DMS153 (cell line): ENCODE results near the gene TRABD2B.

Experiments
- DNase-seq: peaks from one replicate; lab custom pipeline; 2025; lab: John Stamatoyannopoulos, UW

The TRABD2B gene

DNA sequence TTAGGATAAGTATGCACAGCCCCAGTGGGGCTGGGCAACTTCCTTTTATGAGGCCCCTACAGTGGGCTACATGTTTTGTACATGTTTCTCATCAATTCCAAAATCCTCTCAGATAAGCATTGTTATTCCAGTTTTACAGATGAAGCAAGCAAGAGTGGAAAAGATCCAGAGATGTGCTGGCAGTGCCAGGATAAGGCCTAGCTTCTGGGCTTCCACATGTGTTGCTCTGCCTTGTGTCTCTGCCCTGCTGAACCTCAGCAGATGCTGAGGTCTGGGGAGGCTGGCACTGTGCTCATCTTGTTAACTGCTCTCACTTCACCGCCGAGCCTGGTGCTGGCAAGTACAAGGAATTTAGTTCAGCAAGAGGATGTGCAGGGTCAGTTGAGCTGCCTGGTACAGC lies 202.1 kb downstream of the TRABD2B start:
- no peak for DNase-seq

DNA sequence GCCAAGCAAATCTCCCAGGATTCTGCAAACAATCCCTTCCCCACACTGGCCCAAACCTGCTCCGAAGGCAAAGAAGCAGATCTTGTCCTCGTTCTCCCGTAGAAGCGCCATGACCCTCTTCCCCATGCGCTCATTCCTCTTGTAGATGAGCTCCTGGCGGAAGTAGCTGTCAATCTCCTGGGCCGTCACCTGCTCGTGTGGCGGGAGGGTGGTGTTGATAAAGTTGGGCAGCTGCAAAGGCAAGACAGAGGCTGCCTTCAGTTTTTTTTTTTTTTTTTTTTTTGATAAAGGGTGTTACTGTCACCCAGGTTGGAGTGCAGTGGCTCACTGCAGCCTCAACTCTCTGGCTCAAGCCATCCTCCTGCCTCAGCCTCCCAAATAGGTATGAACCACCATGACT lies 202.7 kb downstream of the TRABD2B start:
- no peak for DNase-seq

DNA sequence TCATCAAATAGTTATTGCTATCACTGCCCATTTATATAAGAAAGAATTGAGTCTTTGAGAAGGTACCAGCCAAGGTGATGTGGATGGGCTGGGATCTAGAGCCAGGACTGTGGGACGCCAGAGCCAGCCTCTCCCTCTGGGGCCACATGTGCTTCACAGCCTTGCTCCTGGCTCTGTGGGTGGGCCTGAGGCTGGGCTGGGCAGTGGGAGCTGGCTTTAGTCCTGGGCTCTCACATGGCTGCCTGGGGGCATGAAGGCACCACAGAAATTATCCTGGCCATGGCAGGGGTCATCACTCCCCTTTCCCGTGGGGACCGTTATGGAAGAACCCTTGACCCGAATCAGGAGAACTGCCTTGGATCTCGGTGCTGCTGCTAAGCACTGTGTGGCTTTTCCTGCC lies 203.1 kb downstream of the TRABD2B start:
- DNase-seq, result no peak

DNA sequence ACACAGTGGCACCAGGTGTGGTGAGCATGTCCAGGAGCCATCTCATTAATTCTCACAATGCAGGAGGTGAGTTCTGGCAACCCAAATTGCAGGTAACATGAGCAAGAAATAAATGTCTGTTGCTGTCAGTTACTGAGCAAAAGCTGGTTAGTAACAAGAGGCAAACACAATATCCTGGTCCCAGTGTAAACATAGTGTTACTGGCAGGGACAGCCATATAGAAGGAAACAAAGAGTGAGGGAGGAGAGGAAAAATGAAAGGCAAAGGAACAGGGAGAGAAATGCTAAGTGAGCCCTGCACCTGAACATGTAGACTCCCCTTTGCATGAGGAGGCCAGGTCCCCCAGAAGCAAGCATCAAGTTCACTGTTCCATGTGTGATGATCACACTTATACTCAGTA lies 203.6 kb downstream of the TRABD2B start:
- peak; percentile 40 for DNase-seq

DNA sequence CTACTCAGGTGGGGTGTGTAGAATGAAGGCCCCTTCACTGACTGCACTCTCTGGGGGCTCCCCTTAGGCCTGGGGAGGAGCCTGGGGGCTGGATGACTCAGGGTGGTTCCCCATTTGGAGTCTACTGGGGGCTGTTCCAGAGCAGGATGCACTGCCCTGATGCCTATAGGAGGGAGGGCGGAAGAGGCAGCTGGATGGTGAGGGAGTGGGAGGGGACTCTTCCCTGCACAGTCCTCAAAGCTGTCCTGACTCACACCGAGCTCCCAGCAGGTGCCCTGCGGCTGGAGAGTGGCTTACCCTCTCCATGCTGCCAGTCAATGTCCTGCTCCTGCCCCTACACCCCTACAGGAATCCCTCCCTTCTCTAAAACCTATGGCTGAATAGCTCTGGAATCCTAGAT lies 204.4 kb downstream of the TRABD2B start:
- no peak for DNase-seq

DNA sequence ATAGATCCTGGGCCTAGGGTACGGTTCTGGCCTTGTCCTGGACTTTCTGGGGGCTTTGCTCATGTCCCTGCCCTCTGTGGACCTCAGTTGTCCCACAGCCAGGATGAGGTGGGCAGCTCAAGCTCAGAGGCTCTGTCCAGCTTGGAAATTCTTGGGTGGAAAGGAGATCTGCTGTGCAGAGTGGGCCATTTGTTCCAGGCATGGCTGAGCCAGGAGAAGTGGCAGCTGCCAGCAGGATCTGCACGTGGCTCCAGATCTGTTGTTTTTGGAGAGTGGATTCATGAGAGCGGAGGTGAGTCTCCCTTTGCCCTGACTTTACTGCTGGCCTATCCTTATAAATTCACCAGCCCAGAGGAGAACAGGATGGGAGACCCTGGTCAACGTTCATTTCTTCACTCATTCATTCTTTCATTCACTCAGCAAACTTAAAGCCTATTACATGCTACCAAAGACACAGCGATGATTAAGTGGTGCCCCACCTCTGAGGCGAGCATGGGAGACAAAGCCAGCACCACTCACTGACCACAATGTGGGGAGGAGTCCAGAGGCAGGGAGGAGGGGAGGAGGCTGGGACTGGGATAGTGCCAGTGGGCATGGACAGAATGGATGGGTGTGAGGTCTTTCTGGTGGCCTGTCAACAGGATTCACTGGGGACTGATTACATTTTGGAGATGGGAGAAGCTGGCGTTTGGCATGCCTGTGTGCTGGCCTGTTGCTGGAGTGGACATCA lies 205.1 kb downstream of the TRABD2B start:
- DNase-seq, result no peak

DNA sequence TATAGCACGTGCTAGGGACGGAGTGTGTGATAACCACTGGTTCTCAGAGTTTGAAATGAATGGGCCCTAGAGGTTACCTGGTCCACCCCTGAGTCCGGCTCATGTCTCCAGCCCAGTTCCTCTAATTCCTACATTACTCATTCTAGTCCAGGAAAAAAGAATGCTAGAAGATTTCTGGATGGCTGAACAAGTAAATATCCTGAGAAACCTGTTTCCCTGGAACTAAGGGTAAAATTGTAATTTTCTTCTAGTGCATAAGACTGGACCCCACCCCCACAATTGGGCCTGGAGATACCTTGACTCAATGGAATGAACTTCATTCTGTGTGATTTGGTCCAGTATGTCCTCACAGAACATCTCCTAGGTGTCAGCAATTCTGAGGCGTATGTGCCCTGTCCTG lies 208.4 kb downstream of the TRABD2B start:
- DNase-seq, result no peak

DNA sequence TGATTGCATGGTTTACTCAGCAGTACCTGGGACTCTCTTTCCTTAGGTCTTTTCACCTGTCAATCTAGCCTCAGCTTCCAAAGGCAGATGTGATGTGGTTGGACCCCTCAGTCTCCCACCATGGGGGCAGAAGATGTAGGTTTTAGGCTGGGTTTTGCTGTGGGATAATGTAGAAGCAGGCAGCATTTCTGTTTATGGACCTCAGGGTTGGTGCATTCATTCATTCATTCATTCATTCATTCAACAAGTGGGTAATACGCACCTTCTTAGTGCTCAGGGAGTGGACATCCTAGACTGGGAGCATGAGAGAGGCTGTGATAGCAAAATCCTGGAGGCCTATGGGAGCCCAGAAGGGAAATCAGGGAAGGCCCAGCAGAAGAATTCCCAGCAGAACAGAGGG lies 209.6 kb downstream of the TRABD2B start:
- DNase-seq, result no peak

DNA sequence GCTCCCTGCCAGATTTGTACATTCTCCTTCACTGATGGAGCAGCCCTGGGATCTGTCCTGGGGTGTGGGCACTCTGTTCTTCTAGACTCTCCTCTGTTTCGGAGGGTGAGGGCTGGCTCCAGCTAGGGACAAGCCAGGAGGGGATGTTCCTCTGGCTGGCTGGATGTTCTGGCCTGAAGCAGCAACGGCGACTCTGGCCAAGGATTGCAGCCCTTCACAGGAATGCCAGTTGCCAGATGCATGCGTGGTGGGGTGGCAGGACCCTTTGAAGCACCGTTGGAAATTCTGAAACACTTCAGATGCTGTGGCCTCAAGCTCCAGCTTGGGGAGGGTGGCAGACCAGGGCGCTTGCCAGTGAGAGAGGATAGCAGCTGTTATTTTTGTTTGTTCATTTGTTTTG lies 210.9 kb downstream of the TRABD2B start:
- no peak for DNase-seq

DNA sequence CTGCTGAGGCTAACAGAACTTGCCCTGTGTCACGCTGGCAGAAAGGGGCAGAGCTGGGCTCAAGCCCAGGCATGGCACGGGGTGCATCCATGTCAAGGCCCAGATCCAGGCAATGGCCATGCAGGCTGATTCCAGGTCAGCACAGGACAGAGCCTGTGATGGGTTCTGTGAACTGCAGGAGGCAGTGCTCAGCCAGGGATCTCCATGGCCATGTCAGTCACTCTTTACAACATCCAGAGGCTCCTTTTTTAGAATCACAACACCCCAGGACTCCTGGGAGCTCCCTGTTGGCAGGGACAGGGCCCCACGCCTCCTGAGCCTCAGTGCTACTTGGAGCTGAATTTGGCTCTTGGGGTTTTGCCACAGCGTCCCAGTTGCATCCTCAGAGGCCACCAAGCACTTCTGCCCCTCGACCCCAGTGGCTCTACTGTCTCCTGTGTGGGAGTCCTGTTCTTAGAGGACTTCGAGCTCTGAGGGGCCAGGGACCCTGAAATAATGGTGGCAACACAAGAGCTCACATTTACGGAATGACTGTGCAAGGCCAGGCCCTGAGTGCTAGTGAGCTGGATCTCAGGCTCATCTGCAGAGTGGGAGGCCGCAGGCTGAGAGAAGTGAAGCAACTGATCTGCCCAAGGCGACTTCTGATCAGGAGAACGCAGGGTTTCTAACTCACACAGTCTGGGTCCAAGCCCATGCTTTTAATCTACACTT lies 211.5 kb downstream of the TRABD2B start:
- peak; percentile 28 for DNase-seq

DNA sequence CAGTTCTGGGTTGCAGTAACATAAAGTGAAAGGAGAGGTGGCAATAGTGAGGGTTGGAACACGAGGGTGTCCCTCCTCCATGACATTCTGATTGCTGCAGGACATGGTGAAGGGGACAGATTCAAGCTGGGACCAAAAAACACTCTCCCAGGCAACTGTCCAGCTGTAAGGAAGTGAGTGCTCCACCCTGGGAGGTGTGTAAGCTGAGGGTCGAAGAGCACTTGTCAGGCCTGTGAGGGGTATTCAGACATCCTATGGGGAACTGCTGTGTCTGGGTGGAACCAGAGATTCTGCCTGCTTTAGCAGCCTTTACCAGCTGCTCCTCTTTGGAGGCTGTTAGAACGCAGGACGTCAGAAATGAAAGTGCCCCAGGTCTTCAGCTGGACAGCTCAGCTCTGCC lies 212.1 kb downstream of the TRABD2B start:
- no peak for DNase-seq

DNA sequence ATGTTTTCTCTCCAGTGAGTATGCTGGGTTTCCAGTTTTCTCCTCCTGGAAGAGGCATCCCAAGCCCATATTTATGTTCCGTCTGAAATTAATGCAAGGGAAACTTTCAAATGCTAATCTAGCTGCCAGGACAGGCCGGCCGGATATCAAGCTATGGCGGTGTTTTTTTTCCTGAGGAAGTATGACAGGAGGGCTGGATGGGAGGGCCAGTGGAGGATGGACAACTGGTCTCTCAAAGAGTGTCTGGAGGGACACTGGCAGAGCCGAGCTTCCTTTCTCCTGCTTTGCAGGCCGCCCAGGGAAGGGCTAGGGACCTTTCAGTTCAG lies 212.7 kb downstream of the TRABD2B start:
- no peak for DNase-seq

DNA sequence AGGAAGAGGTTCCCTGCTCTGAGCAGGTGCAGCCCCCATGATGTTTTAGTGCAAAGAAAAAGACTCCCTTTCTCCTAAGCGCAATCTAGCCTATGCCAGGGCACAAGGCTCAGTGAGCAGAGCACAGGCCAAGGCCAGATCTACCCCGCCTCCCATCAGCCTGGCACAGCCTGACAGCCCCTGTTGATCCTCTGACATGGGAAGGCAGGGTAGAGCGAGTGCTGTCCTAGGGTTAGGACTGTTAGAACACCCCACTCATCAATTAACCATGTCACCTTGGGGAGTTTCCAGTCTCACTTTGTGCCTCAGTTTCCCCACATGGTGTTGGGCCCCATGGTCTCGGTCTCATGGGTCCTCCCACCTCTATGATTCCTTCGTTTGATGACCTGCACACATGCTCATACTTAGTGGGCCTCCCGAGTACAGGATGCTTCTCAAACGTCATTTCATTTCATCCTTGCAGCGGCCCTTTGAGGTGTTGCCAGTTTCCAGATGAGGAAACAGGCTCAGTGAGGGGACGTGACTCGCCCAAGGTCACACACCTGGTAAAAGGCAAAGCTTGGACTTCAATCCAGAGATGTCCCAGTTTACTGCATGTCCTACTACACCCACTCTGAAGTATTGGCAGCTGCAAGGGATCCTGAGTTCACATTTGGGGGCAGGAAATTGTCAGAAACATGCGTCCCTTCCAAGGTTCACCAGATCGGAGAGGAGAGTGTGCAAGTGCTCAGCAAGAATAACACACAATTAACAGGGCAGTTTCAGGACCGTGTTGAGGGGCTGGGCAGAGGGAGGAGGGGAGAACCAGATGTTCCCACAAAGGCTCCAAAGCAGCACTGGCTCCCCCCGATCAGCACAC lies 213.3 kb downstream of the TRABD2B start:
- DNase-seq, result no peak

DNA sequence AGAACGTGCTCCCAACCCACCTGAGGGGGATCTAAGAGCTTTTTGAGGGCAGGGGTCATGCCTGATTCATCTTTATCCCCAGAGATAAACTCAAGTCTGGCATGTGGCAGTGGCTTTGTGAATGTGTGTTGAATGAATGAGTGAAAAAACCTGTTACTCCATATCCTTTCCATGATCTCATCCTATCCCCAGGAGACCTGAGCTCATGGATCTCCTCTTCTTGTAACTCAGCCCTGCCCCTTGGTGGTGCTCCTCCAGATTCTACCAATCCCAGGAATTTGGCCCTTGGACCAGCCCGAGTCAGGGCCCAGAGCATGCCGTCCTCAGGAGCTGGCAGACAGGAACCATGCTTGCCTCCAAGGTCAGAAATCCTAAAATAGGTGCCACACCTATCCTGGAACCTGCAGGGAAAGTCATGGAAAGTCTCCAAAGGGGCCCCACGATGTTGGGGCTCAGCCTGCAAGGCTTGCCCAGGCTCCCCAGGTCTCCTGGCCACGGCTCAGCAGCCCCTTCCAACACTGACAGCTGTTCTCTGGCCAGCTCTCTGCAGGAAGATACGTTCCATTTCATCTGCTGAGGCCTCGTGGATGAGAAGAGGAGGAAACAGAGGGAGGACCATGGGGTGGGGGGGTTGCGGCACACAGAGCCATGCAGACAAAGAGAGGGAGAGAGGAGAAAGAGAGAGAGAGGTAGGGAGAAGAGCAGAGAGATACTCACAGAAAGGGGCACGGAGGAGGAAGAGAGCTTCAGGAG lies 214.6 kb downstream of the TRABD2B start:
- no peak for DNase-seq

DNA sequence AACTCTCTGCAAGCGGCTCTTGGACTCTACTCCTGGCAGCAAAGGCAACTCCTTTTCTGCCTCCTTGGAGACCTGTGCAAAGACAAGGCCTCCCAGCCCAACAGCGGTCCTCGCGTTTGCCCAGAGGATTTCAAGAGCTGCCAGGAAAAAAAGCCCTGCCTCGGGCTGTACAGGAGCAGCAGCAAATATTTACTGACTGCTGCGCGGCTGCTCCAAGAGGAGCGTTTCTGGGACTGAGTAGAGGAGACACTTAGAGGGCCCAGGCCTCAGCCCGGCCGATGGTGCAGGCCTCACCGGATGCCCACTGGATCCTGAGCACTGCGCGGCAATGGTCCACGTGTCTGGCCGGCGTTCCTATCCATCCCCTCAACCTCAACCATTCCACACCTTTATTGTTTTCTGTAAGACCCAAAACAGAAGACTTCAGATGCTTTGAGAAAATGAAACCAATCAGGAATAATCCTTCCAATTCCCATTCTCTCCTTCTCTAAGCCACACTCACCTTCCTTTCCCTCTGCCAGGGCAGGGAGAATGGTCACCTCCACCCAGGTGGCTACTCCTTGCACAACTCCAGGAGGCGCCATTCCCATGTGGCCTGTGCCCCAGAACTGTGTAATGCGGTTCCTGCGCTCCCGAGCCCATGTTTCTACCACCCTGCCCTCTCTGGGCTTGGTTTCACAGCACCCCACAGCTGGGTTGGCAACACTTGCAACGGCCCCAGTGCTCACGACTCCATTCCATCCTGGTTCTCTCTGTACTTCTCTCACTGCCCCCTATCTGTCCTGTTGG lies 215.8 kb downstream of the TRABD2B start:
- no peak for DNase-seq

DNA sequence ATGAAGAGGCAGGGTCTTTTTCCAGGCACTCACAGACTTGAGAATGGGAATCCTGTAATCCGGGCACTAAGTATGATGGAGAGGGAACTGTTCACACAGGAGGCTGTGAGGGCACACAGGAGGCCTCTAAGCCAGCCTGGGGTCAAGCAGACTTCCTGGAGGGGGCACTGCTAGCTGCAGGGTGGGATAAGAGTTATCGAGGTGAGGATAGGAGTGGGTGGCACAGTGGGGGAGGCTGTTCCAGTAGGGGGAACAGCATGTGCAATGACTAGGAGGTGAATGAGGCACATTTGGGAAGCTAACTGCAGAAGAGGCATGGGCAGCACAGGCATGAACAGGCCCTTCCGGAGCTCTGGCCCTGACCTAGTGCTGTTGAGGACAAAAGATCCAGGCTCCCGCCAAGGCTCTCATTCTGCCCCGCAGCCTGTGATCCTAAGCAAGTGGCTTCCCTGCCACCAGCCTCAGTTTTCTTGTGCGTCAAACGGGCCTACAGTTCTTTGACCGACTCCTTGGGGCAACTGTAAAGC lies 216.7 kb downstream of the TRABD2B start:
- DNase-seq, result no peak

DNA sequence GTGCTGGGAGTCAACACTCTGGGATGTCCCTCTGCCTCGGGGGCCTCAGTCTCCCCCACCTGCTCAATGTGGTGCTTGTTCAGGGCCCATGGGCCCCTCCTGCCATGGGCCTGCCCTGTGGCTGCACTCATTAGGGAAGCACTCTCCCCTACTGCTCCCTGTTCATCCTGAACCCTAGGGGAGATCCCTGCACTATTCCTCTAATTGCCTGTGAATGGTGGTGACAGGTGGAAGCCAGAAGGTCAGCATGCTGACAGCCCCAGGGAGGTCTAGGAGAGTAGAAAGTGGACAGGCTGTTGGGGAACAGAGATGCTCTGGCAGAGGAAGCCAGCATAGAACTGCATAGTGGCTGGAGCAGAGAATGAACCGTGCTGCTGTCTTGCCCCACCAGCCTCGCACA lies 217.6 kb downstream of the TRABD2B start:
- DNase-seq, result no peak

DNA sequence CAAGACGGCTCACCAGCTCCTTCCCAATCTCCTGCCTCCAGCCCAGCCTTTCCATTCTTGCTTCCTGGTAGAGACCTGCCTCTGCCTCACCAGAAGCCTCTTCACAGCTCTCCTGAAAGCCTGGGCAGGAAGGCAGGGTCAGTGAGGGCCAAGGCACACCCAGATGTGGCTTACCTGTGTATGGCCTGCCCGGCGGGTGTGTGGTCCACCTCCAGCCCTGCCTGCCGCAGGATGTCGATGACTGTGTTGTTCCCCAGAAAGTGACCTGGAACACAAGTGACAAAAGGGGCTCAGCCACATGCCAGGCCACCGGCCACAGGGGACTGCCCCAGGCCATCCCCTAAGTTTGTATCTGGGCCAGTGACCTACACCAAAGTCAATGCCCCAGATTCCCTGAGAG lies 218.9 kb downstream of the TRABD2B start:
- no peak for DNase-seq

DNA sequence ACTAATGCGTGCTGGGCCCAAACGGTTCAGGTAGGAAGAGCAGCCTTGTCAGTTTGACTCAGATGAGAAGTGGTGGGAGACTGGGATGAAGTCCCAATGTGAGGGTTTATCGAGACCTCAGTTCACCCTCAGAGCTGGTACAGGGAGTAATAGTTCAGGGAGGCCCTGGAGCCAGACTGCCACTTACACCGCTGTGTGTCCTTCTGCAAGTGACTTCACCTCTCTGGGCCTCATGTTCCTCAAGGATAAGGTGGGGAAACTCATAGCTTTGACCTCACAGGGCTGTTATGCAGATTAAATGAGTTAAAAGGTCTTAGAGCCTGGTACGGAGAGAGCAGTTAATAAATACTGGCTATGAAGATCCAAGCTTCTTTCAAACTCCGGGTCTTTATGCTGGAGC lies 219.9 kb downstream of the TRABD2B start:
- DNase-seq, result no peak

DNA sequence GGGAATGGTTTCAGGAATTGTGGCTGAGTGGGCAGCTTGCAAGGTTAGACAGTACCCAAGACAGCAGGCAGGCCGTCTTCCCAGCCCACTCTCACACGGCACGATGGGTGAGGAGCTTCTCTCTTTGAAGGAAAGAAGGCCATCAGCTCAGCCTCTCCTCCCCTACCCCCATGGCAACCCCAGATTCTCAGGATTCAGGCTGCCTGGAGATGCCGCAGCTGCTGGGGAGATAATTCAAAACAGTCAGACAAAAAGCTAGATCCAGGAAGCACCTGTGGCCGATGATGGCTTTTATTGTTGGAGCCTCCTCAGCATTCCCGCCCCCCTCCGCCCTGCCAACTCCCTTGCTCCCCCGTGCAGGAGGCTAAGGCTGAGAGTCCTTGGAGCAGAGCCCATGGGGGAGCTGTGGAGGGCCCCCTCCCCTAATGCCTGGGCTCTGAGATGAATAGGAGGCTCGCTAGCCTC lies 220.5 kb downstream of the TRABD2B start:
- peak; percentile 89 for DNase-seq
